ENCODE data around the gene USP3. TPM values are rescaled to one million over a fixed set of nuclear protein-coding genes. Genes with fewer than 3 reads are reported as not detected.

The USP3 gene
- total RNA-seq, 1 donor from 2014 or later: 39.5 TPM

GRCh38 chr15:63526401-63526800 lies 22.0 kb downstream of the USP3 start:
- no peaks in the 10 kb centered on the region for H3K36me3 ChIP-seq
- no peaks in the 10 kb centered on the region for H3K9me3 ChIP-seq
- H3K4me1 ChIP-seq: peaks cover 57% of the 10 kb centered on the region
- intact Hi-C loops (cut with DNase I): no loop called here
- no peak for DNase-seq (ENCODE audit: extremely low spot score in 2 of 2)
- no peaks in the 10 kb centered on the region for H3K27me3 ChIP-seq
- H3K4me3 ChIP-seq: no peak overlapping the region
- H3K27ac ChIP-seq: no peak overlapping the region
- TF ChIP-seq POLR2AphosphoS5 (IDR thresholded peaks at IDR 0.05; ENCODE audit: insufficient read depth in 1 of 2, low read depth in 1 of 2) (no peak), POLR2A (IDR thresholded peaks at IDR 0.05) (no peak)
- TF ChIP-seq, protein P1, sequence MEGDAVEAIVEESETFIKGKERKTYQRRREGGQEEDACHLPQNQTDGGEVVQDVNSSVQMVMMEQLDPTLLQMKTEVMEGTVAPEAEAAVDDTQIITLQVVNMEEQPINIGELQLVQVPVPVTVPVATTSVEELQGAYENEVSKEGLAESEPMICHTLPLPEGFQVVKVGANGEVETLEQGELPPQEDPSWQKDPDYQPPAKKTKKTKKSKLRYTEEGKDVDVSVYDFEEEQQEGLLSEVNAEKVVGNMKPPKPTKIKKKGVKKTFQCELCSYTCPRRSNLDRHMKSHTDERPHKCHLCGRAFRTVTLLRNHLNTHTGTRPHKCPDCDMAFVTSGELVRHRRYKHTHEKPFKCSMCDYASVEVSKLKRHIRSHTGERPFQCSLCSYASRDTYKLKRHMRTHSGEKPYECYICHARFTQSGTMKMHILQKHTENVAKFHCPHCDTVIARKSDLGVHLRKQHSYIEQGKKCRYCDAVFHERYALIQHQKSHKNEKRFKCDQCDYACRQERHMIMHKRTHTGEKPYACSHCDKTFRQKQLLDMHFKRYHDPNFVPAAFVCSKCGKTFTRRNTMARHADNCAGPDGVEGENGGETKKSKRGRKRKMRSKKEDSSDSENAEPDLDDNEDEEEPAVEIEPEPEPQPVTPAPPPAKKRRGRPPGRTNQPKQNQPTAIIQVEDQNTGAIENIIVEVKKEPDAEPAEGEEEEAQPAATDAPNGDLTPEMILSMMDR (IDR thresholded peaks at IDR 0.05): no peak

DNA sequence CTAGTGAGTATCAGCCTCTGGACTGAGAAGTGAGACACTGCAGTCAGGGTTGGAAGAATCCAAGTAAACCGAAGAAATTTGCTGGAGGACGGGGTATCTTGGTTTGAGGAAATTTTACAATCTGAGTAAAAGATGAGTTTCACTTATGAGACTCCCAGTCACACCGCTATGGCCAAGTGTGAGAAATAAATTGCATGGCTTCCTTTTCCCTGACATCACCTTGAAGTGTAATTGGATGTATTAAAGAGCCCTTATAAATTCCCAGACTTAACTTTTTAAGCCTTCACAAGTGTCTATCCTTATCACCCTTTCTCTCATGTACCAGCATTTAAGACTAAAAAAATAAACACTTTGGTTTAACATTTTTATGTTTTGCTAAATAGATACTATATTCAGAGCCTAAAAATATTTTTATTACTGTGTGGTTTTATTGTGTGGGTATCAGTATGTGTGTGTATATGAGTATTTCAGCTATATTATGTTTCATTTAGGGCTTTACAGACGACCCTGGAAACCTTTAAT lies 23.8 kb downstream of the USP3 start:
- no peak for DNase-seq (ENCODE audit: extremely low spot score in 2 of 2)
- peaks cover 53% of the 10 kb centered on the region for H3K4me1 ChIP-seq
- H3K4me3 ChIP-seq: no peak overlapping the region
- intact Hi-C loops (cut with DNase I): no loop called here
- no peaks in the 10 kb centered on the region for H3K27me3 ChIP-seq
- no peaks in the 10 kb centered on the region for H3K9me3 ChIP-seq
- H3K27ac ChIP-seq: no peak overlapping the region
- TF ChIP-seq POLR2AphosphoS5 (IDR thresholded peaks at IDR 0.05; ENCODE audit: insufficient read depth in 1 of 2, low read depth in 1 of 2) (no peak), POLR2A (IDR thresholded peaks at IDR 0.05) (no peak)
- TF ChIP-seq, protein P1 (IDR thresholded peaks at IDR 0.05): no peak
- H3K36me3 ChIP-seq: no peaks in the 10 kb centered on the region

DNA sequence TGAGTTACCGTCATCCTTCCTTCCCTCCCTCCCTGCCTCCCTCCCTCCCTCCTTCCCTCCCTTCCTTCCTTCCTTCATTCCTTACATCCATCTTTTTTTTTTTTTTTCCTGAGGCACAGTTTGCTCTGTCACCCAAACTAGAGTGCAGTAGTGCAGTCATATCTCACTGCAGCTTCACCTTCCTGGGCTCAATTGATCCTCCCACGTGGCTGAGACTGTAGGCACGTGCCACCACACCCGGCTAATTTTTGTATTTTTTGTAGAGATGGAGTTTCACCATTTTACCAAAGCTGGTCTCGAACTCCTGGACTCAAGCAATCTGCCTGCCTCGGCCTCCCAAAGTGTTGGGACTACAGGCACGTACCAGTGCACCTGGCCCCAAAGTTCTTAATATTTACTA lies 25.8 kb downstream of the USP3 start:
- Histone ChIP-seq H3K27me3 (no peaks in the 10 kb centered on the region), H3K4me1 (peaks cover 33% of the 10 kb centered on the region), H3K4me3 (no peak overlapping the region), H3K36me3 (no peaks in the 10 kb centered on the region), H3K9me3 (no peaks in the 10 kb centered on the region), H3K27ac (no peak overlapping the region)
- intact Hi-C loops (cut with DNase I): no loop called here
- DNase-seq (ENCODE audit: extremely low spot score in 2 of 2): no peak
- TF ChIP-seq, protein P1 (IDR thresholded peaks at IDR 0.05): no peak
- TF ChIP-seq POLR2AphosphoS5 (IDR thresholded peaks at IDR 0.05; ENCODE audit: insufficient read depth in 1 of 2, low read depth in 1 of 2) (no peak), POLR2A (IDR thresholded peaks at IDR 0.05) (no peak)

DNA sequence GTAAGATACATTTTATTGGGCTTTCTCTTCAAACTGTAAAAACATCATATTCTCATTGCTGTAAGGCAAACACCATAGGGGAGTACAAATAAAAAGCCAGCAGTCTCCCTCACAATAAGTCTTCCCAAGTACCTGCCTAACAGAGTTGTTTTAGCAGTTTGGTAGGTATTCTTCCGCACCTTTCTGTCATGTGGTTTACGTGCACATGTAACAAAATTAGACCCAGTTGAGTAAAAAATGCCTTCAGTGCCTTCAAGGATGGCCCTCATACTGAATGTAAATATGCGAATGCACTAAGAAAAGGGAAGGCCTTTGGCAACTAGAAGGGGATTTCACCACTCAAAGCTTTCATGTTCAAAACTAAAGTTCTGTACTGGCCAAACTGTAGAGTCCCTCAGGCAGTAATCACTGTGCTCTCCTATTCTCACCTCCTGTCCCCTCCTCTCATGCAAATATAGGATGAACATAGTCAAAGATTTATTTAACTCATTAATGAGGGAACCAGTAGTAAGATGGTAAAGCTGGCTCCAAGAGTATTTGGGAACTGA lies 26.4 kb downstream of the USP3 start:
- no peak for TF ChIP-seq POLR2AphosphoS5 (IDR thresholded peaks at IDR 0.05; ENCODE audit: insufficient read depth in 1 of 2, low read depth in 1 of 2)
- TF ChIP-seq, protein P1 (IDR thresholded peaks at IDR 0.05): no peak
- TF ChIP-seq POLR2A (IDR thresholded peaks at IDR 0.05): no peak
- no peak for DNase-seq (ENCODE audit: extremely low spot score in 2 of 2)
- Histone ChIP-seq H3K27ac (no peak overlapping the region), H3K36me3 (no peaks in the 10 kb centered on the region), H3K9me3 (no peaks in the 10 kb centered on the region), H3K27me3 (no peaks in the 10 kb centered on the region), H3K4me3 (no peak overlapping the region), H3K4me1 (peaks cover 31% of the 10 kb centered on the region)
- intact Hi-C loops (cut with DNase I): no loop called here

DNA sequence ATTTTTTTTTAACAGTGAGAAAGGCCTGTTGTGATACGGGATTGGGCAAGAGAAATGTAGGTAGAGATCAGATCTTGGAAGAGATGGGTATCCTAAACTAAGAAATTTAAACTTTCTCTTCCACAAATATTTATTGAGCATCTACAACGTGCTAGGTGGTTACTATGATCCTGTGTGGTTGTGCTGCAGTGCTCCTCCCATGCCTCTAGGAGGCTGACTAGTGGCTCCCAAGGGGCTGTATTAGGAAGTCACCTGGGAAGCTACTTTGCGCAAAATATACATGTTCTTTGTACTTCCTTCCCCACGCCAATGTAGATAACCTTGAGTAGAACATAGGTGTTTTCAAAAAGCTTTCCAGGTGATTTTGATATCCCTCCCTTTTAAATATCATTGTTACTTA lies 27.2 kb downstream of the USP3 start:
- Histone ChIP-seq H3K27me3 (no peaks in the 10 kb centered on the region), H3K4me3 (no peak overlapping the region), H3K36me3 (no peaks in the 10 kb centered on the region), H3K27ac (no peak overlapping the region), H3K4me1 (peaks cover 31% of the 10 kb centered on the region), H3K9me3 (no peaks in the 10 kb centered on the region)
- intact Hi-C loops (cut with DNase I): no loop called here
- TF ChIP-seq, protein P1 (IDR thresholded peaks at IDR 0.05): no peak
- TF ChIP-seq POLR2AphosphoS5 (IDR thresholded peaks at IDR 0.05; ENCODE audit: insufficient read depth in 1 of 2, low read depth in 1 of 2): no peak
- TF ChIP-seq POLR2A (IDR thresholded peaks at IDR 0.05): no peak
- no peak for DNase-seq (ENCODE audit: extremely low spot score in 2 of 2)
